IPS-11a (cell line): ENCODE measurements around the gene DOCK9.

Experiments used
- H3K4me3 ChIP-seq: one replicate; pipeline ENCODE4 v1.5.1; 2013; ENCODE audit warnings: low read depth, low read length, control low read depth

DOCK9 gene

DNA sequence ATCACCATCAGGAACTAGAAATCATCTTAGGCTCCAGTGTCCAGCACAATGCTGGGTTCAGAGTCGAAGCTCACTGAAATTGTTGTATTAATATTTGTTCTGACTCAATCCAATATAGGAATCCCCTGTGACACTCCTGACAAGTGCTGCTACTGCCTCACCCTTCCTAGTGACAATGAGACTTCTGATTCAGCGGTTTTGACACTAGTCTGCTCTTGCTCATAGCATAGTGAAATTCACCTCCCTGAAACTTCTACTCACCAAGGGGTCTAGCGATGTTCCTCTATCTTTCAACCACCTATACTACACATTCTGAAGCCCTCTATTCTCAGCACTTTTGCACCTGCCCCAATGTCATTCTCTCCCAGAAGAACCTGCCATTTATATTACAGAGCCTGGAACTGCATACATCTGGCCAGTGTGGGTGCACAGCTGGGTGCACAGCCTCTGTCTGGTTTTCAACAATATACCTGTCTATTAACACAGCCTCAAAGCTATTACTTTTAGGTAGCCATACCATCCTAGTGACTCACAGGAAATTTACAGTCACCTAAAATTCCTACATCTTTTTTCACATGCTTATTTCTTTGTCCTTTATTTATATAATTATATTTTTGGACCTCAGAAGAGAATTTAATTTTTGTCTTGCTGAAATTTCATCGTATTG, 88.3 kb downstream of the DOCK9 start:
- H3K4me3 ChIP-seq = no peak overlapping the region

DNA sequence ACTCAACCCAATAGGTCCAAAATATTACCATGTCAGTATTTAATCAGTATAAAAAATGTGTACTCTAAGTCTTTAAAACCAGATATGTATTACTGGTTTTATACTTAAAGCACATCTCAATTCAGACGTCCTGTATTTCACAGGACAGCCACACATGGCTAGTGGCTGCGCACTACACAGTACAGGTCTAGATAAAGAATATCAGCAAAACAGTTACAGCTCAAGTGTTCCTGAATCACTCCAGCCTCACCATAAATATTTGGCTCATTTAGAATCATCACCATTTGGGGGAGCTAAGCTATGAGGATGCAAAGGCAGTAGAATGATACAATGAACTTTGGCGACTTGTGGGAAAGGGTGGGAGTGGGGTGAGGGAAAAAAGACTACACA, 89.0 kb downstream of the DOCK9 start:
- H3K4me3 ChIP-seq = no peak overlapping the region

DNA sequence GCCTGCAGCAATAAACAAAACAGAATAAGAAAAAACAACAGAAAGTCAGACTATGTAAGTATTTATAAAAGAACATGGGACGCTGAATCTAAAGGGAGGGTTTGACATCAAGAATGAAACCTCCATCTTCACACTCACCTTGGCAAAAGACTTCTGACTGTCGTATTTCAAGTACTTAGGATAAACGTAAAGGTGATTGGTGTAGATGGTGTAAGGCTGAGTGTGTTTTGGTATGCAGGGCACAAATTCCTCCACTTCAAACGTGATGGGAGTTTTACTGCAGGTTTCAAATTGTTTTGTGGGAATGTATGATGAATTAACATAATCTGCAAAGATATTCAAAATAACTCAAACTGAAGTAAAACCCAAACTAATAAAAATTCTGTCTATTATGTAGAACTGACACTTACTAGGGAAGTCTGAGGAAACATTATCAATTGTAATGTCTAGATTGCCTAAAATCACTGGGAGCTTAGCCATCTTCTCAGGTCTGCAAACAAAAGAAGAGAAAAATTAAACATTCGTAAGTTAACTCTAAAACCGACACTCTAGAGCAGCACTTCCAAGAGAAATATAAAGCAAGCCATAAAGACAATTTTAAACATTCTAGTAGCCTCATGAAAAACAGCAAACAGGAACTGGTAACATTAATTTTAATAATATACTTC, 89.5 kb downstream of the DOCK9 start:
- no peak overlapping the region for H3K4me3 ChIP-seq

GRCh38 chr13:98886587-98887230, 91.2 kb downstream of the DOCK9 start:
- H3K4me3 ChIP-seq = no peak overlapping the region

DNA sequence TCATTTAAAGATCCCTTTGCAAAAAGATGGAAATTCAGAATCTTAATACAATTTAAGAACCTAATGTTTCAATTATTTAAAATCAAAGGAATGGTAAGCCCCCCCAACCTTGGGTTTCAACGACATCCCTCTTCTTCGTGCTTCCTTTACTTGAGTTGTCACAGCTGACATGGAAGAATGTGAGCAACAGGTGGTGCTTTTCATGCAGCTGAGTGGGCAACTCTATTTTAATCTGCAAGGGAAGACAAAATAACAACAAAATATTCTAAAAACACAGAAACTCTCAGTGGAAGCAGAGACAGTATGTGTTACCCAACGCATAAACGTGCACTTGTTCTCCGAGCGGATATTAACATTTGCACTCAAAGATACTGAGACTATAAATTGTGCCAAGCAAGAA, 92.3 kb downstream of the DOCK9 start:
- no peak overlapping the region for H3K4me3 ChIP-seq

- no peak overlapping the region for H3K4me3 ChIP-seq
These were observed 93.9 kb downstream of the DOCK9 start for GRCh38 chr13:98883998-98884397.

GRCh38 chr13:98881390-98881789, 96.5 kb downstream of the DOCK9 start:
- H3K4me3 ChIP-seq = no peak overlapping the region

DNA sequence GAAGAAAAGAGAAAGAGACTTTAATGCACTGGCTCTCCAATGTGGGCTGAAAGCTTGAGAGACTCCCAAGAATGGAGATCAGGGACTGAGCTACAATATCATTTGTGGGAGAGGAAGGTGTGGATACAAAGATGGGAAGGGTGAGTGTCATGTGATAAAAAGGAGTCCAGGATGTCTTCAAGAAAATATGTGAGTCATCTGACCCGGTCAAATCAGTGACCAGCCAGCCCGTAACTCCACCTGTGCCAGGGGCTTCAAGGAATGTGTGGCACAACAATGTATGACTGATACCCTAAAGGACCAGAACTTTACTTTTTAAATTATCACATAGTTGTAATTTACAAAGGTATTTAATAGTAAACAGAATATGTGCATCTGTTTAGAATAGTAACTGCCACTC, 97.2 kb downstream of the DOCK9 start:
- H3K4me3 ChIP-seq = no peak overlapping the region

DNA sequence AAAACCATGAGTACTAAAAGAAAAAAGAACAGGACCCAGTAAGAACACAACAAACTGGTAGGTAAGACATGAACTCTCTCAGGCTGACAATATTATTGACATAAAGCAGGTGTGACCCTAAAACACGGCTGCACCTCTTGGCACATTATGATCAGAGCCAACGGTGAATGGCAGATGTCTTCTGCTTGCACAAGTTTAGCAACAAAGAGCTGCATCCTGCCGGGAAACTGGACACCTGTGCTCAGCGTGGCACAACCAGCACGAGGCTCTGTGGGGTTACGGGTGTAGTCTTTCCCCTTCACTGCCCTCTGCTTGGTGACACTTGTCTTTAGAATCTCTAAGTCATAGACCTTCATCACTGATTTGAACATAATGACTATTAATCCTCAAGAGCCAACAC, 97.9 kb downstream of the DOCK9 start:
- H3K4me3 ChIP-seq = no peak overlapping the region

GRCh38 chr13:98879127-98879520, 98.7 kb downstream of the DOCK9 start:
- no peak overlapping the region for H3K4me3 ChIP-seq

DNA sequence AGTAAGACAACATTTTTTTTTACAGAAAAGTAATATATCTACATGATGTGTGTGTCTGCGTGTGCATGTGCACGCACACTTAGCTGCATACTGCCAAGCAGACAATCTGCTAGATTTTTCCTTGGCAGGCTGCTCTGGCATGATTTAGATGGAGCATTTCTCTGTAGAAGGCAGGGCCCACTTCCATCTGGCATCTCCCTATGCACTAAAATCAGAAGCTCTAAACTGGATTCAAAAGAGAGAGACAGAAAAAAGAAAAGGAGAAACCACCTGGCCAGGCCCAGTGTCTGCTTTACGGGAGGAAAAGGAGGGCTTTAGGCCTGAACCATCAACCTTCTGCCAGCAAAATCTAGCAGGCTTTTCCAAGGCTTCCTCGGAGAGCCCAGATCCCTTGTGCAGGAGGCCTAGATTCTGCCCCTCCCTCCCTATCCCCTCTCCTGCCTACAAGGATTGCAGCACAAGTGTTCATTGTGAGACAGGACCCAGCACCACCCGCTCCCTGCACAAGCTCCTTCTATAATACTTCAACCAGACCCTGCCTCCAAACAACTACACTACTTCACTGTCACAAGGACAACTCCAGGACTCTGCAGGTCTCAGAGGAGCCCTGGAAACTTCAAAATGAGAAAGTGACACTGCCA, 99.3 kb downstream of the DOCK9 start:
- no peak overlapping the region for H3K4me3 ChIP-seq

DNA sequence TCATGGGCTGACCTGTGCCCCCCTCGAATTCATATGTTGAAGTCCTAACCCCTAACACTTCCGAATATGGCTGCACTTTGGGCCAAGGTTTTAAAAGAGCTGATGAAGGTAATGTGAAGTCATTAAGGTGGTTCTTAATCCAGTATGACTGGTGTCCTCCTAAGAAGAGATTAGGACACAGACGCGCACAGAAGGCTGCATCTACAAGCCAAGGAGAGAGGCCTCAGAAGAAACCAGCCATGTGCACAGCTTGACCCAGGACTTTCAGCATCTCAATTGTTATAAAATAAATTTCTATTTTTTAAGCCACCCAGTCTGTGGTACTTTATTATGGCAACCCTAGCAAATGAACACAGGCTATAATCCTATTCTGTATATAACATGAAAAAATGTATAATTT, 99.9 kb downstream of the DOCK9 start:
- H3K4me3 ChIP-seq = no peak overlapping the region

DNA sequence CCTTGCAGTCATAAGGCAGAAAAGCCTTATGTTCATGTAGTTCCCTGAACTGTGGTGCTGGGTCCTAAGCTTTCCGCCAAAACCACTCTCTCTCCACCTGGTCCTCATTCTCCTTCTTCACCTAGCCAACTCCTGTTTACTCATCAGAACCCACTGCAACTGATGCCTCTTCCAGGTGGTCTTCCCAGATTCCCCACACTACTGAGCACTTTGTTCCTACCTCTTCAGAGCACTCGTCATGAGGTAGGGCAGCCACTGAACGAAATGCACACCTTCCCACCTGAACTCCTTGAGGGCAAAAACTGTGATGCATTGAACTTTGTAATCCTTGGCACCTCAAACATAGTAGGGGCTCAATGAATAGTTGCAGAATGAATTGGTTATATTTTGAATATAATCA, 100.4 kb downstream of the DOCK9 start:
- H3K4me3 ChIP-seq = no peak overlapping the region

GRCh38 chr13:98875146-98875729, 102.6 kb downstream of the DOCK9 start:
- no peak overlapping the region for H3K4me3 ChIP-seq

DNA sequence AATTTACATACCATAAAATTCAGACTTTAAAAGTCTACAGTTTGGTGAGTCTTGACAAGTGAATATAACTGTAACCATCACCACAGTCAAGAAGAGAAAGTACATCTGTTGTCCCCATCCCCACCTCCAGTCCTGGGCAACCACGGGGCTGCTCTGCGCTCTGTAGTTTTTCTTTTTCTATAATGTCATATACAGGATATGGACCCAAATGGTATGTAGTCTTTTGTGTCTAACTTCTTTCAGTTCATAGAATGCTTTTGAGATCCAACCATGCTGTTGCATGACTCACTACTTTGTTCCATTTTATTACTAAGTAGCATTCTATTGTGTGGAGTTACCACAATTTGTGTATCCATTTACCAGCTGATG, 103.9 kb downstream of the DOCK9 start:
- no peak overlapping the region for H3K4me3 ChIP-seq

- H3K4me3 ChIP-seq = no peak overlapping the region
These were observed 104.4 kb downstream of the DOCK9 start for GRCh38 chr13:98873377-98874028.

- H3K4me3 ChIP-seq = no peak overlapping the region
These were observed 106.1 kb downstream of the DOCK9 start for GRCh38 chr13:98871727-98872126.

DNA sequence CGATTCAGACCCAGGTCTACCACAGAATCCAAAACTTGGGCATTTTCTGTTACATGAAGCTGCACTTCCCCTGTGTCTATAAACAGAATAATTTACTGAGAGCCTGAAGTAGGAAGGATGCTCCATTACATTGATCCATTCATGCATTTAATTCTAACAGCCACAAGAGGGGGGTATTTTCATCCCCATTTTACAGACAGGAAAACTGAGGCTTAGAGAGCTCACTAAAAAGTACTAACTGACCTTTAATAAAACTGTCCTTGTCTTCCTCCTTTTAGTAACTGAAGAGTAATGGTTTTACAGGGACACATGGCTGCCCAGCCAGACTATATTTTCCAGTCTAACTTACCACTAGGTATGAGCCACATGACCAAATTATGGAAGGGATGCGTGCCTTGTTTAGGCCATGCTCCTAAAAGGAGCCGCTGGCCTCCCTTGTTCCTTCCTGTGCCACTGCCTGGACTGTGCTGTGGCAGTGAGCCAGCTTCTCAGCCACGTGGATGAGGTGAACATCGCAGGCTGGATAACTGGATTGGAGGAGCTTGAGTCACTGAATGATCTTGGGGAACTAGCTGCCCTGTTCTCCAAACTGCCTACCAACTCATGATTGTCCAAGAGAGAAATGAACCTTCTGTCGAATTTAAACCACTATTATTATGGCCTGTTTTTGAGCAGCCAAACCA, 108.3 kb downstream of the DOCK9 start:
- H3K4me3 ChIP-seq = no peak overlapping the region

GRCh38 chr13:98868932-98869331, 108.9 kb downstream of the DOCK9 start:
- H3K4me3 ChIP-seq = no peak overlapping the region

GRCh38 chr13:98866882-98867281, 111.0 kb downstream of the DOCK9 start:
- no peak overlapping the region for H3K4me3 ChIP-seq

DNA sequence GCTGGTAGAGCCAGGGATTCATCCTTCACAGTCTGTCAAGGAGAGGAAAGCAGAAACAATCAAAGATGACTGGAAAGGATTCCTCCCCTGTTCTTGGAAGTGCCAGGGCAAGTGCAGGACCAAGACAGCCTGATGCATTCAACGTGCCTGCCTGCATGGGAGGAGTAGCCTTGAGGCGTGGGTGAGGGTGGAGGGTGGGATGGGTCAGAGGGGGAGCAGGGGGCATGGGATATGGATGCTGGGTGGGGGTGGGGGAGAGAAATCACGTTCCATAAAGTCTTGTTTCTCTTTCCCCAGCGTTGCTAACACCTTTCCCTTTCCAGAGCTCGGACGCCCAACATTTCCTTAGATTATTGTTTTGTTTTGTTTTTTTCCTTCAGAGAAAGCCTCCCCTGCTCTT, 117.4 kb downstream of the DOCK9 start:
- H3K4me3 ChIP-seq = no peak overlapping the region
